Neural progenitor cell (in vitro differentiated cells): ENCODE data around the gene COX19.
"Not testable (repeated sequence)": the region's sequence is repeated elsewhere in the genome, so short reads cannot be mapped to it uniquely, and the experiment has no call there.

Experiments used
- EZH2 ChIP-seq: fragments of 200-600 bp; sonication (generic); IDR thresholded peaks from 2 replicates; pipeline ENCODE4 v1.6.1; 2017; ENCODE audit warnings: antibody characterized with exemption, mild to moderate bottlenecking, moderate library complexity
- TF ChIP-seq, protein P1 (sequence below): fragments of 200-600 bp; sonication (generic); IDR thresholded peaks from 2 replicates; pipeline ENCODE4 v1.5.1; 2017; ENCODE audit warnings: antibody characterized with exemption, mild to moderate bottlenecking

GRCh38 chr7:960972-961371 lies 14.4 kb downstream of the COX19 start:
- TF ChIP-seq, protein P1, sequence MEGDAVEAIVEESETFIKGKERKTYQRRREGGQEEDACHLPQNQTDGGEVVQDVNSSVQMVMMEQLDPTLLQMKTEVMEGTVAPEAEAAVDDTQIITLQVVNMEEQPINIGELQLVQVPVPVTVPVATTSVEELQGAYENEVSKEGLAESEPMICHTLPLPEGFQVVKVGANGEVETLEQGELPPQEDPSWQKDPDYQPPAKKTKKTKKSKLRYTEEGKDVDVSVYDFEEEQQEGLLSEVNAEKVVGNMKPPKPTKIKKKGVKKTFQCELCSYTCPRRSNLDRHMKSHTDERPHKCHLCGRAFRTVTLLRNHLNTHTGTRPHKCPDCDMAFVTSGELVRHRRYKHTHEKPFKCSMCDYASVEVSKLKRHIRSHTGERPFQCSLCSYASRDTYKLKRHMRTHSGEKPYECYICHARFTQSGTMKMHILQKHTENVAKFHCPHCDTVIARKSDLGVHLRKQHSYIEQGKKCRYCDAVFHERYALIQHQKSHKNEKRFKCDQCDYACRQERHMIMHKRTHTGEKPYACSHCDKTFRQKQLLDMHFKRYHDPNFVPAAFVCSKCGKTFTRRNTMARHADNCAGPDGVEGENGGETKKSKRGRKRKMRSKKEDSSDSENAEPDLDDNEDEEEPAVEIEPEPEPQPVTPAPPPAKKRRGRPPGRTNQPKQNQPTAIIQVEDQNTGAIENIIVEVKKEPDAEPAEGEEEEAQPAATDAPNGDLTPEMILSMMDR, result not testable (repeated sequence)
- not testable (repeated sequence) for TF ChIP-seq EZH2
